Mononuclear cell (primary cell): ENCODE results near the gene EPHB2. TPM values are rescaled to one million over a fixed set of nuclear protein-coding genes. Genes with fewer than 3 reads are reported as not detected.

ENCODE experiments used
- H3K27me3 ChIP-seq: 2 replicates; pipeline ENCODE4 v1.6.0; 2011; ENCODE audit warnings: low read length, control low read depth; ENCODE audit not compliant: insufficient read depth
- H3K4me1 ChIP-seq: 2 replicates; pipeline ENCODE4 v1.5.1; 2011; ENCODE audit warnings: mild to moderate bottlenecking, low read length, control low read depth; ENCODE audit not compliant: insufficient read depth
- H3K4me3 ChIP-seq: 2 replicates; pipeline ENCODE4 v1.5.1; 2011; ENCODE audit warnings: mild to moderate bottlenecking, low read length, moderate library complexity
- H3K9me3 ChIP-seq: 2 replicates; pipeline ENCODE4 v1.5.1; 2011; ENCODE audit warnings: low read depth, mild to moderate bottlenecking, control low read depth, low read length
- total RNA-seq: library from RNA; depleted of rRNA; stranded (reverse); fragments of >200 nt; gene quantifications from one replicate; pipeline ENCODE4 v1.2.3, GENCODE V29; 2012

EPHB2 gene
- total RNA-seq, 1 donor: 1.0 TPM

GRCh38 chr1:22887491-22887890 is 176.9 kb downstream of the EPHB2 start:
- Histone ChIP-seq H3K4me3 (no peak overlapping the region), H3K9me3 (no peaks in the 10 kb centered on the region), H3K4me1 (peaks cover 12% of the 10 kb centered on the region), H3K27me3 (no peaks in the 10 kb centered on the region)

- Histone ChIP-seq H3K4me3 (no peak overlapping the region), H3K27me3 (no peaks in the 10 kb centered on the region)
Measured at GRCh38 chr1:22888320-22889075, 177.9 kb downstream of the EPHB2 start.

GRCh38 chr1:22889213-22889827 is 178.7 kb downstream of the EPHB2 start:
- H3K27me3 ChIP-seq: no peaks in the 10 kb centered on the region
- peaks cover 12% of the 10 kb centered on the region for H3K4me1 ChIP-seq

More at GRCh38 chr1:22888320-22889075, 177.9 kb downstream of the EPHB2 start:
- peaks cover 12% of the 10 kb centered on the region for H3K4me1 ChIP-seq
- H3K9me3 ChIP-seq: no peaks in the 10 kb centered on the region

GRCh38 chr1:22892789-22893188 is 182.2 kb downstream of the EPHB2 start:
- Histone ChIP-seq H3K4me3 (no peak overlapping the region), H3K4me1 (no peaks in the 10 kb centered on the region), H3K27me3 (no peaks in the 10 kb centered on the region), H3K9me3 (no peaks in the 10 kb centered on the region)

More at GRCh38 chr1:22889213-22889827, 178.7 kb downstream of the EPHB2 start:
- H3K4me3 ChIP-seq: no peak overlapping the region
- no peaks in the 10 kb centered on the region for H3K9me3 ChIP-seq

- Histone ChIP-seq H3K4me3 (no peak overlapping the region), H3K27me3 (no peaks in the 10 kb centered on the region), H3K4me1 (no peaks in the 10 kb centered on the region), H3K9me3 (no peaks in the 10 kb centered on the region)
Measured at GRCh38 chr1:22893292-22893691, 182.7 kb downstream of the EPHB2 start.

GRCh38 chr1:22895357-22895756 is 184.7 kb downstream of the EPHB2 start:
- Histone ChIP-seq H3K4me3 (no peak overlapping the region), H3K9me3 (no peaks in the 10 kb centered on the region), H3K27me3 (no peaks in the 10 kb centered on the region), H3K4me1 (no peaks in the 10 kb centered on the region)

GRCh38 chr1:22896184-22896583 is 185.5 kb downstream of the EPHB2 start:
- no peaks in the 10 kb centered on the region for H3K4me1 ChIP-seq
- no peaks in the 10 kb centered on the region for H3K27me3 ChIP-seq
- H3K4me3 ChIP-seq: no peak overlapping the region
- no peaks in the 10 kb centered on the region for H3K9me3 ChIP-seq

- Histone ChIP-seq H3K4me1 (no peaks in the 10 kb centered on the region), H3K27me3 (no peaks in the 10 kb centered on the region)
Measured at GRCh38 chr1:22900451-22900850, 189.8 kb downstream of the EPHB2 start.

GRCh38 chr1:22903113-22903512 is 192.5 kb downstream of the EPHB2 start:
- no peak overlapping the region for H3K4me3 ChIP-seq
- no peaks in the 10 kb centered on the region for H3K4me1 ChIP-seq
- no peaks in the 10 kb centered on the region for H3K27me3 ChIP-seq
- no peaks in the 10 kb centered on the region for H3K9me3 ChIP-seq

More at GRCh38 chr1:22900451-22900850, 189.8 kb downstream of the EPHB2 start:
- Histone ChIP-seq H3K4me3 (no peak overlapping the region), H3K9me3 (no peaks in the 10 kb centered on the region)

GRCh38 chr1:22906968-22907367 is 196.3 kb downstream of the EPHB2 start:
- H3K4me1 ChIP-seq: no peaks in the 10 kb centered on the region
- no peak overlapping the region for H3K4me3 ChIP-seq
- no peaks in the 10 kb centered on the region for H3K27me3 ChIP-seq
- H3K9me3 ChIP-seq: no peaks in the 10 kb centered on the region

GRCh38 chr1:22907528-22907927 is 196.9 kb downstream of the EPHB2 start:
- Histone ChIP-seq H3K4me3 (no peak overlapping the region), H3K4me1 (no peaks in the 10 kb centered on the region), H3K27me3 (no peaks in the 10 kb centered on the region), H3K9me3 (no peaks in the 10 kb centered on the region)

- Histone ChIP-seq H3K4me1 (no peaks in the 10 kb centered on the region), H3K27me3 (no peaks in the 10 kb centered on the region), H3K4me3 (no peak overlapping the region), H3K9me3 (no peaks in the 10 kb centered on the region)
Measured at GRCh38 chr1:22908880-22909426, 198.3 kb downstream of the EPHB2 start.

GRCh38 chr1:22910286-22910685 is 199.6 kb downstream of the EPHB2 start:
- Histone ChIP-seq H3K27me3 (no peaks in the 10 kb centered on the region), H3K4me3 (no peak overlapping the region), H3K4me1 (no peaks in the 10 kb centered on the region), H3K9me3 (no peaks in the 10 kb centered on the region)

GRCh38 chr1:22910986-22911651 is 200.5 kb downstream of the EPHB2 start:
- no peak overlapping the region for H3K4me3 ChIP-seq
- no peaks in the 10 kb centered on the region for H3K27me3 ChIP-seq
- H3K4me1 ChIP-seq: no peaks in the 10 kb centered on the region
- no peaks in the 10 kb centered on the region for H3K9me3 ChIP-seq

GRCh38 chr1:22912311-22912710 is 201.7 kb downstream of the EPHB2 start:
- no peaks in the 10 kb centered on the region for H3K9me3 ChIP-seq
- no peak overlapping the region for H3K4me3 ChIP-seq
- no peaks in the 10 kb centered on the region for H3K27me3 ChIP-seq
- no peaks in the 10 kb centered on the region for H3K4me1 ChIP-seq
